ENCODE results near the gene DLG2. TPM values are rescaled to one million over a fixed set of nuclear protein-coding genes. Genes with fewer than 3 reads are reported as not detected.

DLG2 gene
- total RNA-seq, 4 donors from 2014 or later = 11.0 to 34.2 (median 19.8) TPM

DNA sequence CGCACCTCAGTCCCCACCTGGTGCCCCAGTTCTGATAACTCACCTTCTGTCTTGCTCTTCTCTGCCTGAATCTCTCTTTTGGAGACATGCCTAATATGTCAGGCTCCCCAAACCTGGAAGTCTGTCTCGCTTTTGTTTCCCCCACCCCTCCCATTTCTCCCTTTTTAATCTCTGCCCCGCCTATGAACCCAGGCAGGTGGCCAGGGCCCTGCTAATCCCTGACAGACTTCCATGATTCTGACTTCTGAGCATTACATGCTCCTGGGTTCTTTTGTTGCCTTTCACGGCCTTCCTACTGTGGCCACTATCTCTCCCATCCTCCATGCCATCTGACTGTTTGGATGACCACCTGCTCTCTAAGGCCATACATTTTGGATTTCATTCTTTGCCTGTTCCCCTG lies 1220.1 kb downstream of the DLG2 start:
- no peaks in the 10 kb centered on the region for H3K27me3 ChIP-seq
- no peak for ATAC-seq
- no peak for TF ChIP-seq EP300 (IDR thresholded peaks at IDR 0.05)
- no peak for TF ChIP-seq POLR2A (IDR thresholded peaks at IDR 0.05)
- no peak for TF ChIP-seq POLR2AphosphoS5 (IDR thresholded peaks at IDR 0.05)
- TF ChIP-seq, protein P1, sequence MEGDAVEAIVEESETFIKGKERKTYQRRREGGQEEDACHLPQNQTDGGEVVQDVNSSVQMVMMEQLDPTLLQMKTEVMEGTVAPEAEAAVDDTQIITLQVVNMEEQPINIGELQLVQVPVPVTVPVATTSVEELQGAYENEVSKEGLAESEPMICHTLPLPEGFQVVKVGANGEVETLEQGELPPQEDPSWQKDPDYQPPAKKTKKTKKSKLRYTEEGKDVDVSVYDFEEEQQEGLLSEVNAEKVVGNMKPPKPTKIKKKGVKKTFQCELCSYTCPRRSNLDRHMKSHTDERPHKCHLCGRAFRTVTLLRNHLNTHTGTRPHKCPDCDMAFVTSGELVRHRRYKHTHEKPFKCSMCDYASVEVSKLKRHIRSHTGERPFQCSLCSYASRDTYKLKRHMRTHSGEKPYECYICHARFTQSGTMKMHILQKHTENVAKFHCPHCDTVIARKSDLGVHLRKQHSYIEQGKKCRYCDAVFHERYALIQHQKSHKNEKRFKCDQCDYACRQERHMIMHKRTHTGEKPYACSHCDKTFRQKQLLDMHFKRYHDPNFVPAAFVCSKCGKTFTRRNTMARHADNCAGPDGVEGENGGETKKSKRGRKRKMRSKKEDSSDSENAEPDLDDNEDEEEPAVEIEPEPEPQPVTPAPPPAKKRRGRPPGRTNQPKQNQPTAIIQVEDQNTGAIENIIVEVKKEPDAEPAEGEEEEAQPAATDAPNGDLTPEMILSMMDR (IDR thresholded peaks at IDR 0.05) = no peak
- H3K9me3 ChIP-seq = no peaks in the 10 kb centered on the region
- WGBS, 2 donors (ENCODE audit: low coverage in 1 of 2) = 86 to 89% methylated on average over 2 to 4 of the region's 4 CpGs
- no peaks in the 10 kb centered on the region for H3K36me3 ChIP-seq
- H3K4me3 ChIP-seq = no peak overlapping the region
- H3K27ac ChIP-seq = no peak overlapping the region
- H3K4me1 ChIP-seq = no peaks in the 10 kb centered on the region

DNA sequence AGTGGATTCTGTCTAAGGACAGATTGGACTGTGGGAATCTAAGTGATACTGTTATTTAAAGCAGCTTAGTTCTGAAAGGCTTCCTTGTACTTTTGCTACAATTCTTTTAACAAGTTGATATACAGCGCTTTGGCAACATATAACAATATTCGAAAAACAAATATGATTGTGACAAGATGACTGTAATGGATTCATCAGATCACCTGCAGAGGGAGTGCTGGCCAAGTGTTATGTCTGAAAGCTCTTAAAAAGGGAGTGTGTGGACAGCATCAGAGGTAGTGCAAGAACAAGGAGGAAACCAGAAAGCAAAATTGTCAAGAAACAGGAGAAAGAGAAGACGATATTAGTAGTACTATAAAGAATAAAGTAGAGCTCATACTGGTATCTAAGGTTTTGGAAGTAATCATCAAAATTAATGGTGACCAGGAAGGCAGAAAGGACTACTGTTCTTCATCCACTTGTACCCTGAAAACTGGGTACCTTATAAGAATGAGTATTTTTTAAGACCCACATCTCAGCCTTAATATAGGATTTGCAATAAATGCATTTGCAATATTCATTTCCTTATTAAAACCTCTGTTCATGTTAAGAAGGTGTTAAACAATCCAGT lies 1229.0 kb downstream of the DLG2 start:
- no peaks in the 10 kb centered on the region for H3K27me3 ChIP-seq
- WGBS, 2 donors (ENCODE audit: low coverage in 1 of 2) = 68 to 77% methylated on average over 3 of the region's 3 CpGs
- H3K9me3 ChIP-seq = no peaks in the 10 kb centered on the region
- no peaks in the 10 kb centered on the region for H3K36me3 ChIP-seq
- no peak overlapping the region for H3K4me3 ChIP-seq
- H3K4me1 ChIP-seq = peaks cover 0 to 8% (median 0%) of the 10 kb centered on the region in 3 donors
- no peak for ATAC-seq
- H3K27ac ChIP-seq = peak overlapping the region in 1 of 4 donors; percentile 6
- TF ChIP-seq, protein P1 (IDR thresholded peaks at IDR 0.05) = peak in 2 of 4 experiments; percentile 9 to 37
- no peak for TF ChIP-seq POLR2AphosphoS5 (IDR thresholded peaks at IDR 0.05)

DNA sequence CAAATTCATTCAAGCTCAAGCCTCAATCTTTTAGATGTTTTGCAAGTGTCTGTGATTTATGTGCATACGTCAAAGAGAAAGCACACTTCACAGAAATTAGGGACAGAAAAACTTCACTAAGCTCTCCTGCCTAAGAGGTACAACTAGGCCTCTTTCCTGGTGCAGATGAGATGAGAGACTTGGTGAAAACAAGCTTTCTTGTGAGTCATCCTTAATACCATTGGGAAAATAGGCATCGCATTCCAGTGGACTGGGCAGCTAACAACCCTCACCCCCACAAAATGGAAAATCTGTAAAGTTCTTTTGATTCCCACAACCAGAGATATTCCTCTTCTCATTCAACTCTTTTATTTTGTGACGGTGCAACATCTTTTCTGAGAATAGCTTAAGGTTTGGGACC lies 1230.6 kb downstream of the DLG2 start:
- no peak for ATAC-seq
- 91 to 92% methylated on average over 2 to 3 of the region's 3 CpGs for WGBS, 2 donors (ENCODE audit: low coverage in 1 of 2)
- no peak for TF ChIP-seq POLR2A (IDR thresholded peaks at IDR 0.05)
- TF ChIP-seq POLR2AphosphoS5 (IDR thresholded peaks at IDR 0.05) = no peak
- TF ChIP-seq, protein P1 (IDR thresholded peaks at IDR 0.05) = no peak
- TF ChIP-seq EP300 (IDR thresholded peaks at IDR 0.05) = no peak

DNA sequence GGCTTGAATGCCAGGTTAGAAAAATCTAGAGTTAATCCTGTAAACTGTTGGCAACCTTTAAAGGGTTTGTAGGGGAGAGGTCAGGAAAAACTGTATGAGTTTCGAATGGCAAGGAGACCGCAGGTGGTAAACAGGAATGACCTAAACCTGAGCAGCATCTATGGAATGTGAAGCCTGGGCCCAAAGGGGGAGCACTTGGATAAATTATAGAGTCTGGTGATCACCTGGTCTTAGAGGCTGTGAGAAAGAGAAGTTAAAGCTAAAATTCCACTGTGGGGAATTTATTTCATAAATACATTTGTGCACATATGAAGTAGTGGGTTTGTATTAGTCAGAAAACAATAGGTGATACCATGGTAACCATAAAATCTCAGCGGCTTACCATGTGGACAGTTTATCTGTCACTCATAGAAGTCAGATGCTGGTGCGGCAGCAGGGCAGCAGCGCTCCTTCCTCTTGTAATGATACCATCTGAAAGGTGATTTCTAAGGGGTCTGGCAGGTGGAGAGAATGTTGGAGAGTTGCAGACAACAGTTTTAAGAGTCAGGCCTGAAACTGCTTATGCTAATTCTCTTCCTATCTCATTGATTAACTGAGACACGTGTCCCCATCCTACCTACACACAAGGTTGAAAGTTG lies 1236.6 kb downstream of the DLG2 start:
- no peak overlapping the region for H3K27ac ChIP-seq
- 74 to 75% methylated on average over 6 of the region's 6 CpGs for WGBS, 2 donors (ENCODE audit: low coverage in 1 of 2)
- H3K4me3 ChIP-seq = no peak overlapping the region
- TF ChIP-seq EP300 (IDR thresholded peaks at IDR 0.05) = no peak
- no peaks in the 10 kb centered on the region for H3K9me3 ChIP-seq
- no peaks in the 10 kb centered on the region for H3K36me3 ChIP-seq
- ATAC-seq = no peak
- no peaks in the 10 kb centered on the region for H3K4me1 ChIP-seq
- no peaks in the 10 kb centered on the region for H3K27me3 ChIP-seq

More for the DNA sequence above, 1230.6 kb downstream of the DLG2 start:
- H3K4me1 ChIP-seq = peaks cover 0 to 8% (median 0%) of the 10 kb centered on the region in 3 donors
- H3K27ac ChIP-seq = no peak overlapping the region
- no peaks in the 10 kb centered on the region for H3K9me3 ChIP-seq
- no peaks in the 10 kb centered on the region for H3K27me3 ChIP-seq
- no peak overlapping the region for H3K4me3 ChIP-seq
- H3K36me3 ChIP-seq = no peaks in the 10 kb centered on the region

DNA sequence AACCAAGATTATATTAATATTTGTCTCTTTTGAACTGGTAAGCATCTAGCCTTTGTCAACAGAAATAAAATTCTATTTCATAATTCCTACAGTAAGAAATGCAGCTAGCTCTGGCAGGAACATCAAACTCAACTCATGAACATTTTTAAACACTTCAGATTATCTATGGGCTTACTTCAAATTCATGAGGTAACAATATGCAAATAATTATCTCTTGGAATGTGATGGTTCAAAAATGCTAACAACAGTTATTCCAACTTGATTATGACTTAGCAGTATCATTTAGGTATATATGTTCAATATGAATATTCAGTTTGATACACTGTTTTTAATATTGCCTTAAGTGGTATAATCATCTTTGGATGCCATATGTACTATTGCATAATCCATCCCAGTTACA lies 1237.4 kb downstream of the DLG2 start:
- no peak for ATAC-seq
- no peak overlapping the region for H3K27ac ChIP-seq
- no peaks in the 10 kb centered on the region for H3K9me3 ChIP-seq
- H3K4me1 ChIP-seq = peaks cover 0 to 2% (median 0%) of the 10 kb centered on the region in 3 donors
- no peaks in the 10 kb centered on the region for H3K36me3 ChIP-seq
- TF ChIP-seq EP300 (IDR thresholded peaks at IDR 0.05) = no peak
- TF ChIP-seq, protein P1 (IDR thresholded peaks at IDR 0.05) = no peak
- no peak for TF ChIP-seq POLR2AphosphoS5 (IDR thresholded peaks at IDR 0.05)
- no peak for TF ChIP-seq POLR2A (IDR thresholded peaks at IDR 0.05)
- H3K4me3 ChIP-seq = no peak overlapping the region
- no peaks in the 10 kb centered on the region for H3K27me3 ChIP-seq
